ENCODE results near the gene ERMP1.

GRCh38 chr9:5784526-5785315, 48.2 kb downstream of the ERMP1 start:
- no peak for TF ChIP-seq CTCF (IDR thresholded peaks at IDR 0.05; ENCODE audit: control extremely low read depth in 1 of 3, insufficient read depth in 1 of 3, low read depth in 1 of 3, low read length in 3 of 3)
- TF ChIP-seq CHD1 (IDR thresholded peaks at IDR 0.05; ENCODE audit: low read depth, low read length), result no peak
- no peak for TF ChIP-seq TCF12 (IDR thresholded peaks at IDR 0.05; ENCODE audit: low read depth, low read length)
- no peak for TF ChIP-seq BRCA1 (IDR thresholded peaks at IDR 0.05; ENCODE audit: low read depth, low read length)
- no peak for TF ChIP-seq POLR2A (IDR thresholded peaks at IDR 0.05; ENCODE audit: control extremely low read depth in 1 of 2, low read depth in 2 of 2, low read length in 2 of 2)
- no peak for TF ChIP-seq USF2 (IDR thresholded peaks at IDR 0.05; ENCODE audit: low read length)
- TF ChIP-seq ASH2L (IDR thresholded peaks at IDR 0.05; ENCODE audit: low read length), result no peak
- no peak for TF ChIP-seq CBX8 (IDR thresholded peaks at IDR 0.05; ENCODE audit: borderline replicate concordance, low read depth, low read length)
- TF ChIP-seq RFX5 (IDR thresholded peaks at IDR 0.05; ENCODE audit: borderline replicate concordance, low read depth, low read length), result no peak
- no peak for TF ChIP-seq BCL11A (IDR thresholded peaks at IDR 0.05; ENCODE audit: low read depth in 2 of 2, low read length in 2 of 2)

All from H1 (cell line).